ENCODE measurements around the gene PDE8B.
A peak's percentile ranks its signal among the peaks of the same experiment; 100 is the strongest.

The PDE8B gene

GRCh38 chr5:77308154-77308960 is 97.9 kb downstream of the PDE8B start:
- H2BK120ac ChIP-seq (ENCODE audit: low read depth, low read length): no peak overlapping the region
- H3K9ac ChIP-seq (ENCODE audit: low read depth, low read length, poor library complexity): peak overlapping the region; percentile 57
- H4K8ac ChIP-seq (ENCODE audit: low read depth, low read length): no peak overlapping the region
- peak overlapping the region; percentile 9 for H3K18ac ChIP-seq (ENCODE audit: low read length)
- whole genome bisulfite sequencing, 2 donors (ENCODE audit: extremely low coverage in 2 of 2, insufficient read length in 2 of 2, insufficient replicate concordance in 1 of 2): no CpG with 5 or more reads among the region's 12 CpGs
- H2BK5ac ChIP-seq (ENCODE audit: low read length): no peak overlapping the region
- H3K14ac ChIP-seq (ENCODE audit: low read length): no peak overlapping the region
- no peaks in the 10 kb centered on the region for H3K79me1 ChIP-seq (ENCODE audit: low read depth, low read length)
- H3K27ac ChIP-seq (replicated peaks; ENCODE audit: low read length): no peak overlapping the region
- H3K4ac ChIP-seq (ENCODE audit: low read length): no peak overlapping the region
- no peak overlapping the region for H3K4me3 ChIP-seq (ENCODE audit: low read length in 2 of 2)
- no peak overlapping the region for H3K4me2 ChIP-seq (ENCODE audit: insufficient read depth, low read length, poor library complexity, severe bottlenecking)
- H3K36me3 ChIP-seq (replicated peaks in 1 of 2; ENCODE audit: control insufficient read depth in 2 of 2, insufficient read depth in 2 of 2, low read length in 2 of 2): no peaks in the 10 kb centered on the region
- H3K23ac ChIP-seq (ENCODE audit: low read depth, low read length, poor library complexity): peak overlapping the region; percentile 66
- no peak overlapping the region for H4K91ac ChIP-seq (ENCODE audit: low read depth, low read length, poor library complexity)
- no peak overlapping the region for H2AFZ ChIP-seq (ENCODE audit: low read length)
- no peak overlapping the region for H2AK5ac ChIP-seq (ENCODE audit: low read depth, low read length)
- H2BK12ac ChIP-seq (ENCODE audit: low read length): no peak overlapping the region
- no peaks in the 10 kb centered on the region for H3K27me3 ChIP-seq (ENCODE audit: control insufficient read depth in 3 of 3, insufficient read depth in 3 of 3, low read depth in 1 of 3, low read length in 3 of 3)
- no peak for DNase-seq (ENCODE audit: low spot score)
- H2BK15ac ChIP-seq (ENCODE audit: low read length): no peak overlapping the region
- no peaks in the 10 kb centered on the region for H3K9me3 ChIP-seq (replicated peaks in 1 of 2; ENCODE audit: control insufficient read depth in 2 of 2, insufficient read depth in 1 of 2, low read depth in 1 of 2, low read length in 2 of 2)
- peaks cover 0 to 2% of the 10 kb centered on the region in 2 donors for H3K4me1 ChIP-seq (ENCODE audit: control insufficient read depth in 2 of 2, insufficient read depth in 1 of 2, low read depth in 1 of 2, low read length in 2 of 2)

GRCh38 chr5:77309140-77309539 is 98.7 kb downstream of the PDE8B start:
- Histone ChIP-seq H3K14ac (ENCODE audit: low read length) (no peak overlapping the region), H2BK5ac (ENCODE audit: low read length) (no peak overlapping the region), H4K8ac (ENCODE audit: low read depth, low read length) (no peak overlapping the region), H3K79me1 (ENCODE audit: low read depth, low read length) (no peaks in the 10 kb centered on the region), H3K9me3 (replicated peaks in 1 of 2; ENCODE audit: control insufficient read depth in 2 of 2, insufficient read depth in 1 of 2, low read depth in 1 of 2, low read length in 2 of 2) (no peaks in the 10 kb centered on the region), H3K27me3 (ENCODE audit: control insufficient read depth in 3 of 3, insufficient read depth in 3 of 3, low read depth in 1 of 3, low read length in 3 of 3) (no peaks in the 10 kb centered on the region), H3K27ac (replicated peaks; ENCODE audit: low read length) (no peak overlapping the region), H3K4me2 (ENCODE audit: insufficient read depth, low read length, poor library complexity, severe bottlenecking) (no peak overlapping the region), H3K4ac (ENCODE audit: low read length) (no peak overlapping the region), H4K91ac (ENCODE audit: low read depth, low read length, poor library complexity) (no peak overlapping the region), H2BK15ac (ENCODE audit: low read length) (no peak overlapping the region), H3K18ac (ENCODE audit: low read length) (no peak overlapping the region), H3K4me1 (ENCODE audit: control insufficient read depth in 2 of 2, insufficient read depth in 1 of 2, low read depth in 1 of 2, low read length in 2 of 2) (peaks cover 0 to 2% of the 10 kb centered on the region in 2 donors), H3K23ac (ENCODE audit: low read depth, low read length, poor library complexity) (no peak overlapping the region), H3K4me3 (ENCODE audit: low read length in 2 of 2) (no peak overlapping the region), H3K9ac (ENCODE audit: low read depth, low read length, poor library complexity) (no peak overlapping the region), H2AFZ (ENCODE audit: low read length) (no peak overlapping the region), H2BK120ac (ENCODE audit: low read depth, low read length) (no peak overlapping the region), H2BK12ac (ENCODE audit: low read length) (no peak overlapping the region), H2AK5ac (ENCODE audit: low read depth, low read length) (no peak overlapping the region), H3K36me3 (replicated peaks in 1 of 2; ENCODE audit: control insufficient read depth in 2 of 2, insufficient read depth in 2 of 2, low read length in 2 of 2) (no peaks in the 10 kb centered on the region)
- DNase-seq (ENCODE audit: low spot score): no peak
- WGBS, 2 donors (ENCODE audit: extremely low coverage in 2 of 2, insufficient read length in 2 of 2, insufficient replicate concordance in 1 of 2): no CpG with 5 or more reads among the region's 2 CpGs

GRCh38 chr5:77310494-77311213 is 100.2 kb downstream of the PDE8B start:
- WGBS, 2 donors (ENCODE audit: extremely low coverage in 2 of 2, insufficient read length in 2 of 2, insufficient replicate concordance in 1 of 2): no CpG with 5 or more reads among the region's 4 CpGs
- H3K4me3 ChIP-seq (ENCODE audit: low read length in 2 of 2): no peak overlapping the region
- no peaks in the 10 kb centered on the region for H3K36me3 ChIP-seq (replicated peaks in 1 of 2; ENCODE audit: control insufficient read depth in 2 of 2, insufficient read depth in 2 of 2, low read length in 2 of 2)
- DNase-seq (ENCODE audit: low spot score): no peak
- H3K18ac ChIP-seq (ENCODE audit: low read length): no peak overlapping the region
- H4K91ac ChIP-seq (ENCODE audit: low read depth, low read length, poor library complexity): no peak overlapping the region
- no peaks in the 10 kb centered on the region for H3K79me1 ChIP-seq (ENCODE audit: low read depth, low read length)
- H3K4ac ChIP-seq (ENCODE audit: low read length): no peak overlapping the region
- no peaks in the 10 kb centered on the region for H3K9me3 ChIP-seq (replicated peaks in 1 of 2; ENCODE audit: control insufficient read depth in 2 of 2, insufficient read depth in 1 of 2, low read depth in 1 of 2, low read length in 2 of 2)
- H3K14ac ChIP-seq (ENCODE audit: low read length): no peak overlapping the region
- H3K27me3 ChIP-seq (ENCODE audit: control insufficient read depth in 3 of 3, insufficient read depth in 3 of 3, low read depth in 1 of 3, low read length in 3 of 3): no peaks in the 10 kb centered on the region
- no peak overlapping the region for H2BK15ac ChIP-seq (ENCODE audit: low read length)
- H3K23ac ChIP-seq (ENCODE audit: low read depth, low read length, poor library complexity): no peak overlapping the region
- no peak overlapping the region for H2AFZ ChIP-seq (ENCODE audit: low read length)
- no peak overlapping the region for H3K27ac ChIP-seq (replicated peaks; ENCODE audit: low read length)
- peaks cover 0 to 2% of the 10 kb centered on the region in 2 donors for H3K4me1 ChIP-seq (ENCODE audit: control insufficient read depth in 2 of 2, insufficient read depth in 1 of 2, low read depth in 1 of 2, low read length in 2 of 2)
- no peak overlapping the region for H2BK120ac ChIP-seq (ENCODE audit: low read depth, low read length)
- H3K4me2 ChIP-seq (ENCODE audit: insufficient read depth, low read length, poor library complexity, severe bottlenecking): no peak overlapping the region
- no peak overlapping the region for H3K9ac ChIP-seq (ENCODE audit: low read depth, low read length, poor library complexity)
- no peak overlapping the region for H2AK5ac ChIP-seq (ENCODE audit: low read depth, low read length)
- no peak overlapping the region for H4K8ac ChIP-seq (ENCODE audit: low read depth, low read length)
- H2BK12ac ChIP-seq (ENCODE audit: low read length): no peak overlapping the region
- H2BK5ac ChIP-seq (ENCODE audit: low read length): no peak overlapping the region

- H3K23ac ChIP-seq (ENCODE audit: low read depth, low read length, poor library complexity): no peak overlapping the region
- H3K4me2 ChIP-seq (ENCODE audit: insufficient read depth, low read length, poor library complexity, severe bottlenecking): no peak overlapping the region
- no peak overlapping the region for H3K9ac ChIP-seq (ENCODE audit: low read depth, low read length, poor library complexity)
- no peaks in the 10 kb centered on the region for H3K36me3 ChIP-seq (replicated peaks in 1 of 2; ENCODE audit: control insufficient read depth in 2 of 2, insufficient read depth in 2 of 2, low read length in 2 of 2)
- H2BK12ac ChIP-seq (ENCODE audit: low read length): no peak overlapping the region
- H2BK120ac ChIP-seq (ENCODE audit: low read depth, low read length): no peak overlapping the region
- no peak overlapping the region for H2AFZ ChIP-seq (ENCODE audit: low read length)
- peaks cover 0 to 2% of the 10 kb centered on the region in 2 donors for H3K4me1 ChIP-seq (ENCODE audit: control insufficient read depth in 2 of 2, insufficient read depth in 1 of 2, low read depth in 1 of 2, low read length in 2 of 2)
- no peak overlapping the region for H3K18ac ChIP-seq (ENCODE audit: low read length)
- no CpG with 5 or more reads among the region's 1 CpG for WGBS, 2 donors (ENCODE audit: extremely low coverage in 2 of 2, insufficient read length in 2 of 2, insufficient replicate concordance in 1 of 2)
- H4K91ac ChIP-seq (ENCODE audit: low read depth, low read length, poor library complexity): no peak overlapping the region
- no peak overlapping the region for H3K14ac ChIP-seq (ENCODE audit: low read length)
- H3K27me3 ChIP-seq (ENCODE audit: control insufficient read depth in 3 of 3, insufficient read depth in 3 of 3, low read depth in 1 of 3, low read length in 3 of 3): no peaks in the 10 kb centered on the region
- H2AK5ac ChIP-seq (ENCODE audit: low read depth, low read length): no peak overlapping the region
- DNase-seq (ENCODE audit: low spot score): no peak
- H3K27ac ChIP-seq (replicated peaks; ENCODE audit: low read length): no peak overlapping the region
- no peaks in the 10 kb centered on the region for H3K9me3 ChIP-seq (replicated peaks in 1 of 2; ENCODE audit: control insufficient read depth in 2 of 2, insufficient read depth in 1 of 2, low read depth in 1 of 2, low read length in 2 of 2)
- H3K79me1 ChIP-seq (ENCODE audit: low read depth, low read length): no peaks in the 10 kb centered on the region
- H4K8ac ChIP-seq (ENCODE audit: low read depth, low read length): no peak overlapping the region
- H2BK15ac ChIP-seq (ENCODE audit: low read length): no peak overlapping the region
- no peak overlapping the region for H2BK5ac ChIP-seq (ENCODE audit: low read length)
- no peak overlapping the region for H3K4ac ChIP-seq (ENCODE audit: low read length)
- no peak overlapping the region for H3K4me3 ChIP-seq (ENCODE audit: low read length in 2 of 2)
These were observed 100.7 kb downstream of the PDE8B start for GRCh38 chr5:77311214-77311571.
